GM18861 (cell line): ENCODE measurements around the gene MRPL54.

Experiments used
- ATAC-seq: cut with Tn5 transposase; IDR thresholded peaks from one replicate; pipeline ENCODE4 v1.9.1; 2021; ENCODE audit not compliant: unreplicated experiment

MRPL54 gene

DNA sequence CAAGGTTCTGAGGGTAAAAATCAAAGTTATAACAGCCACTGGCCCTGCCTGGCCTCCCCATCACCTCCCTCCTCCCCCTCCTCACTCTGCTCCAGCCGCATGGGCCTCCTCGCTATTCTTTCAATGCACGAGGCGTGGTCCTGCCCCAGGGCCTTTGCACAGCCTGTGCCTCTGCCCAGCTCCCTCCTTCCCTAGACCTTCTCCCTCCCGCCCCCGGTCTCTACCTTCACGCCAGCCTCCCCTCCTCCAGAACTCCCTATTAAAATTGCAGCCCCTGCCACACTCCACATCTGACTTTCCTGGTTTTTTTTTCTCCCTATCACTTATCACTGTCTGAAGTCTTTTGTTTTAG, 6.2 kb downstream of the MRPL54 start:
- no peak for ATAC-seq

DNA sequence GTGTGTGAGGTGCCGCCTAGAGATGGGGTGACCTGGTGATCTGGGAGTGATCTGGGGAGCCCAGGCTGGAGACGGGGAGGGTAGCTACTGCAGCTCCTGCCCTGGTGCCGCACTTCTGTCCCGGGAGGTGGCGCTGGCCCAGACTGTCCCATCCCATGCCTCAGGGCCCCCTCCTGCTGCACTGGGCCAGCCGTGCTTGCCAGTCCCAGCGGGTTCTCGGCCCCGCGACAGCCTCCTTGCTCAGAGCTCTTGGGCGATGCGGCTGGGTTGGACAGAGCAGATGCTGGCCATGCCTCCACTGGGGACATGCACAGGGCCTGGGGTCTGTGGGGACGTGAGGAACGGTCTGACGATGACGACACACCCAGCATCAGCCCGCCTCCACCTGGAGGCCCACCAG, 7.0 kb downstream of the MRPL54 start:
- no peak for ATAC-seq

DNA sequence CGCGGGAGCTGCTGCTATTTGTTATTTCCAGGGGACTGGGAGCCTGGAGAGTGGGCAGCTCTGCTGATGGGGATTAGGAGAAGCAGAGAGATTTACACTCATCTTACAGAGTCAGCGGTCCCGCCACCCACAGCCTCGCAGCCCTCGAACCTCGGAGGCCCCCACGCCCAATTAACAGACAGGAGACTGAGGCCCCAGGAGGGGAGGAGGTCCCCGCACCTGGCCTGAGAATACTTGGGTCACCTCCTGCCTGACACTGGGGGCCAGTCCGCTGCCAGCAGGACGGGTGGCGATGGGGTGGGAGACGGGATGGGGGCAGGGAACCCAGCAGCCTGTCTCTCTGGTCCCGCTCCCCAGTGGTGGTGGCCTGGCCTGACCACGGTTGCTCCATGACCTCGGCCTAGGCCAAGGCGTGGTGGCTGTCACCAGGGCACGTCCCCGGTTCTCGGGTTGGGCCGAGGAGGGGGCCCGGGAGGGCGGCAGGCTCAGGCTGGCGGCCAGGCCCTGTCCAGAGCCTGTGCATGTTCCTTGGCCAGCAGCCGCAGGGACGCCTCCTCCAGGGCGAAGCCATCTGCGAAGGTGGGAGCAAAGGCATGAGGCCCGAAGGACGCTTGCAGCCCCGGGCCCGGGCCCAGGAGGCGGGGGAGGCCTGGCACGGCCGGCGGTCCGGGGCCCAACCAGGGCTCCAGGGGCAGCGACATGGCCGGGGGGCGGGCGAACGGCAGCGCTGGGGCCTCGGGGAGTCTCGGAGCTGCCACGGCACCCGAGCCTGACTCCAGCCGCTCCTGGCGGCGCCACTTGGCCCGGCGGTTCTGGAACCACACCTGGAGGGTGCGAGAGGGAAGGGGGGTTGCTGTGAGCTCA, 7.9 kb downstream of the MRPL54 start:
- no peak for ATAC-seq

DNA sequence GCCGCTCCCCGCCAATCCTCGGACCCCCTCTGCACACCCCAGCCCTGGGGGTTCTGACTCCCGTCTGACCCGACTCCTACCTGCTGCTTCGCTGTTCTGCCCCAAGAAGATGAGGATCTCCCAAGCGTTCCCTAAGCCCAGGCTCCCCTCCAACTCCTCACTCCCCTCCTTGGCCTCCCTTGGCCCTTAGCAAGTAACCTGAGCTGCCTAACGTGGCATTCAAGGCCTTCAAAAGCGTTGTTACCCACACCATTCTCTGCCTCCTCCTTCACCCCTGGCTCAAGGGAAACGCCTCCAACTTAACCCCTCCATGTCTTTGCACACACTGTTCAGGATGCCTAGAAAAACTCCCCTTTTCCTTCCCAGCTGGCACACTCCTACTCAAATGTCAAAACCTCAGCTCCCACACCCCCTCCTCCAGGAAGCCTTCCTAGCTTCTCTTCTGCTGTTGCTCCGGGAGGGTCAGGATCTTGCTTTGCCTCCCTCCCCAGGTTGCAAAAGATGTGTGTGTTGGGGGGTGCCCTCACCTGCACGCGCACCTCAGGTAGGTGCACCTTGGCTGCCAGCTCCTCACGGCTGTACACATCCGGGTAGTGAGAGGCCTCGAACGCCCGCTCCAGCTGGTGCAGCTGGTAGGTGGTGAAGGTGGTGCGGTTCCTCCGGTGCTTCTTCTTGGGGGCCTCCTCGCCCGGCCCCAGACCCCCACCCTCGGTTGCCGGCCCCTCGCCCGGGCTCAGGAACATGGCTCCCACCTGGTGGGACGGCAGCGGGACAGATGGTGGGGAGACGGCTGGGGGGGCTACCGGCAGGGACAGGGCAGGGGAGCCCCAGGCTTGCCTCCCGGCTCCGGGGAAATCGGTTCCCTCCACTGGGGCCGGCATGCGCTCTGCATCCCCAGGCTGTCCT, 8.8 kb downstream of the MRPL54 start:
- no peak for ATAC-seq

DNA sequence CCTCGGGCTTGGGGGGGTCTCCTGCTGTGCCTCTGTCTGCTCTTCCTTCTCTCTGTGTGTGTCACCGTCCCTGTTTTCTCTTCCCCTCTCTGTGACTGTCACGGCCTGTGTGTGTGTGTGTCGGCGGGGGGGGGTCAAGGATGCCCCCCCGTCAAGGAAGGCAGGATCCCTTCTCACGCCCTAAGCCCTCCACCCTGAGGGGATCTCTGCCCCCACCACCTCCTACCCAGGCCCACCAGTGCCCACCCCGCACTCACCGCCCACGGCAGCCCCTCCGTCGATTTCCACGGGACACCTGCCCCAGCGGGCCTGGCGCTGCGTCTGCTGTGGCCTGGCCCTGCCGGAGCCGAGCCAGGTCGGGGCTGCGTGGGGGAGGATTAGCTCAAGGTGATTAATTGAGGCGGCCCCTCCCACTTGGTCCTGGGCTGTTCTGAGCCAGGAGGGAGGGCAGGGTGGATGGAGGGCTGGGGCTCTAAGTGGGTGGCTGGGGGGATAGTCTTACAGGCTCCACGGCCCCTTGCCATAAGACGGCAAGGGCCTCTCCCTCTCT, 9.5 kb downstream of the MRPL54 start, which contains the start of gene RAX2:
Gene RAX2, minus strand, starts transcription at position 323 of the 550 bp plus-strand sequence. CDS start 486 bp downstream, outside the sequence.
- ATAC-seq: no peak

DNA sequence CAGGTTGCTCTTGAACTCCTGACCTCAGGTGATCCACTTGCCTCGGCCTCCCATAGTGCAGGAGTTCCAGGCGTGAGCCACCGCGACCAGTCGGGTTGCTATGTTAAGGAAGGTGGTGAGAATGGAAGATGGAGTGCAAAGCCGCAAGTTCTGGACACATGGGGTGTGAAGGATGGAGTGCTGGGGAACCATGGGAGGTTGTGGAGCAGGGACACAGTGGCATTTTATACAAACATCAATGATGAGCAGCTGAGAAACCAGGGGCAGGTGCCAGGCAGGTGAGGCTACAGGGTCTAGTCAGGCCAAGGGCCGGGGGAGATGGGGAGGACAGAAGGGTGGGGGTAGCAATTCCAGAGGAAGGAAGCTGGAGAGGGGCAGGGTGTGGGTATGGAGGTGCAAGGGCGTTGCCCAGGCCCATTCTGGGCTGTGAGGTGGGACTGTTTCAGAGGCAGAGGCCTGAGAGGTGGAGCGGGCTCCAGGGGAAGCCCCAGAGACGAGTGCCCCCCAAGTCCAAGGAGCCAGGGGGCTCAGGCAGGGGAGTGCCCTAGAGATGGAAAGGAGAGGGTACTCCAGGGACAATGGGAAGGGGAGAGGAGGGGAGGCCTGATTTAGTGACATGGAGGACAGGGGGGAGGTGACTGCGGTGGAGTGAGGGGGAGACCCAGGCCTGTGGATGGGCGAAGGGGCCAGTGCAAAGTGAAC, 11.5 kb downstream of the MRPL54 start:
- no peak for ATAC-seq

DNA sequence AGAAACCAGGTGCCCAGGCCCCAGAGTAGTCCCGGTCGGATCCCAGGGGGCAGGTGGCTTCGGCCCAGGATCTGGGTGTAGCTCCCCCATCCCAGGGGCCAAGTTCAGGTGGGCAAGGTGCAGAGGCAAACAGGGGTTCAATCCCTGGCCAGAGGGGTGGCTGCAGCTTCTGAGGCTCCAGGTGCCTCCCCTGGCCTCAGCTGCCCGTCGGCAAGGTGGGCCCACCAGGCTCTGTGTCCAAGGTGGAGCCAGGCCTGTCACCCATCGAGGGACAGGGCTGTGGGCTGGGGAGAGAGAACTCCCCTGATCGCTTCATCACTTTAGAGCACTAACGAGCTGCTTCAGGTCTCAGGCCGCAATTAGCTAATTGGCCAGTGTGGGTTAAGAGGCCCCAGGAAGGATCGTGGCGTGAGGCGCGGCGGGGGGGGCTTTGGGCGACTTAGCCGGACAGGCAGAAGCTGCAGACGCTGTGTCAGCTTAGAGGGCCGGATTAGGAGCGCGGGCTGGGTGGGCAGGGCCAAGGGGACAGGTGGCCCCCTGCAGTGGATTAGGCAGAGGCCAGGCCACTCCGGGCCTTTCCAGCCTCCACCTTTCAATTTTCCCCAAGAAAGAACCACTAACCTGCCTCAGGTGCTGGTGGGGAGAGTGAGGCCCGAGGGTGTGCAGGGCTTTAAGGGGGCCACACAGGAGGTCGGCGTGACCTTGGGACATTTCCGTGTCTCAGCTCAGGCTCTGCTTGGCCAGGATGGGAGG, 12.3 kb downstream of the MRPL54 start:
- no peak for ATAC-seq

DNA sequence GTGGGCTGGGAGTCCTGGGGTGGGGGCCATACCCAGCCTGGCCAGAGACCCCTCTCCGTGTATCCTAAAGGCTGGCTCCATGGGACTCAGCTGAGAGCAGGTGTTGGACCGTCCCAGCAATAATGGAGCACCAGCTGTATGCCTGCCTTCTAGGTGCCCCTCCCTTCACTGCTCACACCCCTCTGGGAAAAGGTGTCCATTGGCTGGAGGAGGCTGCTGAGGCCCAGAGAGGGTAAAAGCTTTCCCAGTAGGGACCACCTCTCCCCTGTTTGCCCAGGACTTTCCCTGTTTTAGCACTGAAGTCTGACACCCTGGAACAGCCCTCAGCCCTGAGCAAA, 12.9 kb downstream of the MRPL54 start:
- no peak for ATAC-seq

DNA sequence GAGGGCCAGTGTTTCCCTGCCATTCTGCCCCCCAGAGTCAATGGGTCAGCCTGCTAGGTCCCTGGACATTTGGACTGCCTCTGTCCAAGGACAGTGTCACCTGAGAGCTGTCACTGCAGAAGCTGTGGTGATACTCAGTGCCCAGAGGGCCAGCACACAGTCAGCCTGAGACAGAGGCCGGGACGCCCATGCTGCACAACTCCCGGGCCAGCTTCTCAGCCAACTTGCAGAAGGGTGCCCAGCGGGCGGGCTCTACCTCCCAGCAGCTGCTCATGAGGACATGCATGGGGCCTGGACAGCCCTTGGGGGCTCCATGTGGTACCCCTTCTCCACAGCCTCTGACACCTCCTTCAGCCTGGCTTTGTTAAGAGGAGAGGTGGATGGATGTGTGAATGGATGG, 13.3 kb downstream of the MRPL54 start:
- no peak for ATAC-seq

DNA sequence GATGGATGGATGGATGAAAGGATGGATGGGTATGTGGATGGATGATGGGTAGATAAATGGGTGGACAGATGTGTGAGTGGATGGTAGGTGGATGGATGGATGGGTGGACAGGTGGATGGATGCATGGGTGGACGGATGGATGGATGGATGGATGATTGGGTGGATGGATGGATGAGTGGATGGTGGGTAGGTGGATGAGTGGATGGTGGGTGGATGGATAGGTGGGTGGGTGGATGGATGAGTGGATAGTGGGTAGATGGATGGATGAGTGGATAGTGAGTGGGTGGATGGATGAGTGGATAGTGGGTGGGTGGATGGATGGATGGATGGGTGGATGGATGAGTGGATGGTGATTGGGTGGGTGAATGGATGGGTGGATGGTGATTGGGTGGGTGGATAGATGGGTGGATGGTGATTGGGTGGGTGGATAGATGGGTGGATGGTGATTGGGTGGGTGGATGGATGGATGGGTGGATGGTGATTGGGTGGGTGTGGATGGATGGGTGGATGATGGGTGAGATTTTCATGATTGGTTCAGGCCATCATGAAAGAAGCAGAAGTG, 14.1 kb downstream of the MRPL54 start:
- no peak for ATAC-seq

DNA sequence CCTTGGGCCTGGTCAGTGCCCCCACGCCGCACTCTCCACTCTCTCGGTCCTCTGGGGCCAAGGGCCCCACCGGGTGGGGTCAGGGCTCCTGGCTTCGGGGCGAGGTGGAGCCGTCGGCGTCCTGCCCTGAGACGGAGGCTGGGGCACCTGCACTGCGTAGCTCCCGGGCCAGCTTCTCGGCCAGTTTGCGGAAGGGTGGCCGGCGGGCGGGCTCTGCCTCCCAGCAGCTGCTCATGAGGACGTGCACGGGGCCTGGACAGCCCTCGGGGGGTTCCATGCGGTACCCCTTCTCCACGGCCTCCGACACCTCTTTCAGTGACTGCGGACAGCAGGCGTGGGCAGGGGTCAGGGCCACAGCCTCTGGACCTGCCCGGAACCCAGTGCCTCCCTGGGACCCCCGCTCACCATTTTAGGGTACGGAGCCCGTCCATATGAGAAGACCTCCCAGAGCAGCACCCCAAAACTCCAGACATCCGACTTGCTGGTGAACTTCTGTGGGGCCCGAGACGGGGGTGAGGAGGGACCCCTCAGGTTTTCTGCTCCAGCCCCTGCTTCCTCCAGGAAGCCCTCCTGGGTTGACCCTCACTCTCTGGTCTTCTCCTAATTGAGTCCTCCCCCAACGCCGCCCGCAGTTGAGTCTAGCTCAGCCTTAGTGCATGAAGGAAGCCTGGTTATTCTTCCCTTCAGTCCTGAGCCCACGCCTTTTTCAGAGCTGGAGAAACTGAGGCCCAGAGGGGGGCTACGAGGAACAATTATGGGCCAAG, 15.8 kb downstream of the MRPL54 start:
- ATAC-seq: no peak

DNA sequence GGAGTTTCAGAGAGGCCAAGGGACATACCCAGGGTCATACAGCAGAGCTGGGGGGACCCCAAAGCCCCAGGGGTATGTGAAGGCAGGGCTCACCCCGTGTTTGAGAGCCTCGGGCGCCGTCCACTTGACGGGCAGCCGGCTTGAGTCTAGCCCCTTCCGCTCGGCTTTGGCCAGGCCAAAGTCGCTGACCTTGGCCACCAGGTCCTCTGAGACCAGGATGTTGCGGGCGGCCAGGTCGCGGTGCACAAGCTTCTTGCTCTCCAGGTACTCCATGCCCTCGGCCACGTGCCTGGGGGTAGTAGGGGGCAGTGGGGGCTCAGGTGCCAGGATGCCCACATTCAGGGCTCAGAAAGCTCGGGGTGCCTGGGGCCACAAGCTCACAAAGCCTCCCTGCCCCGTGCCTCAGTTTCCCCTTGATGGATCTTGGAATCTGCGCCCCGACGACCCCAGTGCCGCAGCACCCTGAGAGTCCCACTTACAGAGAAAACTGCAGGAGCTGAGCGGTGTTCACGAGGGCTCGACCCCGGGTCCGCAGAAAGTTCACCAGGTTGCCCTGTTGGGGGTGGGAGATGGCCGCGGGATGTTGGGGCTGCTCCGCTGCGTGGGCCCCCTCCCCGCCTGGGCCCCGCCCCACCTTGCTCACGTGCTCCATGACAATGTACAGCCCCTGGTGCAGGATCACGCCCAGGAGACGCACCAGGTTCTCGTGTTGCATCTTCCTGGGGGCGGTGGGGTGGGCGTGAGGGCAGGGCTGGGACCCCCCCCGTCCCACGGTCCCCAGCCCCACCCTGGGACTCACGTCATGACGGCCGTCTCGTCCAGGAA, 16.6 kb downstream of the MRPL54 start:
- no peak for ATAC-seq

DNA sequence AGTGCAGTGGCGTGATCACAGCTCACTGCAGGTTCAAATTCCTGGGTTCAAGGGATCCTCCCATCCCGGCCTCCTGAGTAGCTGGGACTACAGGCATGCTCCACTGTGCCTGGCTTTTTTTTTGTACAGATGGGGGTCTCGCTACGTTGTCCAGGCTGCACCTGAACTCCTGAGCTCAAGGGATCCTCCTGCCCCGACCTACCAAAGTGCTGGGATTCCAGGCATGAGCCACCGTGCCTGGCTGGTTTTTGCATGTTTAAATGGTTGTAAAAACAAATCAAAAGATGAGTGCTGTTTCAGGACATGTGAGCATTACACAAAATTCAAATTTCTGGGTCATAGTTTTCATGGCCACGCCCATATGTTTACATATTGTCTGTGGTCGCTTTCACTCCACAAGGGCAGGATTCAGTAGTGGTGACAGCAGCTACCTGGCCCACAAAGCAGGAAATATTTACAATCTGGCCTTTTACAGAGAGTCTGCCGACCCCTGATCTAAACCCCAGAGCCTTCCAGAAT, 18.4 kb downstream of the MRPL54 start:
- no peak for ATAC-seq

DNA sequence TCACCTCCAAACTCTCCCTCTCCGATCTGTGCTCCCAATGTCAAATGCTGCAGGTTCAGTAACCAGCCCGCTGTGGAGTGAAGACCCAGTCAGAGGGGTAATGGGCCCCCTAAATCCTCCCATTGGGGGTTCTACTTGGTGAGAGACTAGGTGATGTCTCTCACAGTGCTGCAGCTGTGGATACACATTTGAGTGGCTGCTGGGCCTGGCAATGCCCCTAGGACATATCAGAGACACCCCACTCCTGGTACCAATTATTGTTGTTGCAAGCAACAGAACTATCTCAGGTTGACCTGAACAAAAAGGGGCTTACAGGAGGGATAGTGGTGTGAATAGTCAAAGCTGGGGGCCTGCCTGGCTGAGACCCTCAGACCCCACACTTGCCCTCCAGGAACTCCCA, 19.1 kb downstream of the MRPL54 start:
- ATAC-seq: no peak

DNA sequence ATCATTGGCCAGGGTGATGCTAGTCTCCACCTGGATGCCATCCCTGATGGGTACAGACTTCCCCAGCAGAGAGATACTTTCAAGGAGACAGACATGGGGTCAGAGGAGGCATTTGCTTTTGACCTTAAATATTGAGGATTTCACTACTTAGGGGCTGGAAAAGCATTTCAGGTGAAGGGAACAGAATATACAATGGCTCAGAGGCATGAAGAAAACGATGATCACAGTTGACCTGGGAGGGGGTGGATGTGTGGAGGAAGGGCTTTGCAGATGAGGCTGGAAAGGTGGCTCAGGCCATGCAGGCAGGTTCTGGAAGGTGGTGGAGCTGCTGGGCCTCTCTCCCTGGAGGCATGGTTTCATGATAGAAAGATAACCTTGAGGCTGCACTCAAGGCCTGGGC, 19.8 kb downstream of the MRPL54 start:
- no peak for ATAC-seq

DNA sequence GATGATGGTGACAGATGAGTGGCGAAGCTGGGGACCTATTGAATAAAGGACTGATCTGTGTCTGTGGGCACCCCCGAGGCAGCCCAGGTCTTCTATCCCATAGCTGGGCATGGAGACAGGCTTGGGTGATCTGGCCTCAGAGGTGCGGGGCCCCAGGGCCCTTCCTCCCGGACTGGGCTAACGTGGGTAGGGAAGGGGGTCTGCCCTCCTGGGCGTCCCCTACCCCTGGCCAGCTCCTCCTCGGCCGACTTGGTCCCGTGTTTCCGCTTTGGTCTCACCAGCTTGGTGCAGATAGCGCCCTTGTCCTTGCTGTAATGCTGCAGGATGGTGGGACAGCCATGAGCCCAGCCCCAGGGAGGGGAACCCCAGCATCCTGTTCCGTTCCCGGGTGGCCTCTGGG, 20.4 kb downstream of the MRPL54 start:
- no peak for ATAC-seq

DNA sequence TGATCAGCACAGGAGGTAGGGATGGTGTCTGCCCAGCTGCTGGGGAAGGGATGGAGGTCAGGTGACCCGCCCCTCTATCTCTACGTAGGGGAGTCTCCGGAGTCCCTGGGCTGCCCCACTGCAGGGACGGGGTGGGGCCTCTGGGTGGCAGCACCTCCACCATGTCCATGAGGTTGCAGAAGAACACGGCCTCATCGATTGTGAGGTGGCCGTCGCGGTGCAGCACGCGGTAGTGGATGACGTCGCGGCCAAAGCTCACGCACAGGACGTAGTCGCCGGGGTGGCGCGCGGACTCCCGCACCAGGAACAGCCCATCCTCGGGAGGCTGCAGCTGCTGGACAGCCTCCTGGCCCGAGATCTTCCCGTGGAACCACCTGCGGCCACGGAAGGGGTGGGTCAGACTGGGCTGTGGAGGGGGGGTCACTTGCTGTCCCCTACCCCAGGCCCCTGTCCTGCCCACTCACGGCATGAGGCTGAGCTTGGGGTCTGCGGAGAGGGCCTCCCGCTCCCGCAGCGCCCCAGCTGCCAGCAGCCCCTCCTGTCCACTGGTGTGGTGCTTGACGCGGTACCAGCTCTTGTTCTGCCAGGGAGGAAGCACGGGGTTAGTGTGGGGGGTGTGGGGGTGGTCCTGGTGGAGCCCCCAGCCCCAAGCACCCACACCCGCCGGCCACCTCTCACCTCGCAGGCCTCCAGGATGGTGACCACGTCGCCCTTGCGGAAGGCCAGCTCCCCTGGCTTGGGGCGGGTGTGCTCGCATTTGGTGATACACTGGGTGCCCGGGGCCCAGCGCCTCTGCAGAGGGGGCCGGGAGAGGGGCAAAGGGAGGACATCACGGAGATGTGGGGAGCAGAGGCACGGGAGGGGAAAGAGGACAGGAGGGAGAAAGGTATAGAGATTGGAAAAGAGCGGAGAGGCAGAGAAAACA, 21.4 kb downstream of the MRPL54 start:
- no peak for ATAC-seq
